GM12892 (cell line): ENCODE data around the gene PTX4.

Experiments
- DNase-seq: peaks from one replicate; pipeline ENCODE4 v3.0.0; 2011; ENCODE audit not compliant: insufficient read length
- FAIRE-seq: peaks from 2 replicates; lab custom pipeline; 2011; peaks lifted over from hg19 to GRCh38; lab: Jason Lieb, UNC
- POLR2A ChIP-seq: IDR thresholded peaks from 2 replicates; pipeline ENCODE4 v1.6.1; 2011; ENCODE audit warnings: low read depth, low read length, control low read depth
- POLR2AphosphoS5 ChIP-seq: IDR thresholded peaks from 2 replicates; pipeline ENCODE4 v1.6.1; 2011; ENCODE audit warnings: low read depth, low read length, control low read depth
- TAF1 ChIP-seq: IDR thresholded peaks from 2 replicates; pipeline ENCODE4 v1.6.1; 2011; ENCODE audit warnings: low read depth, mild to moderate bottlenecking, control low read depth, low read length, borderline replicate concordance

The PTX4 gene

DNA sequence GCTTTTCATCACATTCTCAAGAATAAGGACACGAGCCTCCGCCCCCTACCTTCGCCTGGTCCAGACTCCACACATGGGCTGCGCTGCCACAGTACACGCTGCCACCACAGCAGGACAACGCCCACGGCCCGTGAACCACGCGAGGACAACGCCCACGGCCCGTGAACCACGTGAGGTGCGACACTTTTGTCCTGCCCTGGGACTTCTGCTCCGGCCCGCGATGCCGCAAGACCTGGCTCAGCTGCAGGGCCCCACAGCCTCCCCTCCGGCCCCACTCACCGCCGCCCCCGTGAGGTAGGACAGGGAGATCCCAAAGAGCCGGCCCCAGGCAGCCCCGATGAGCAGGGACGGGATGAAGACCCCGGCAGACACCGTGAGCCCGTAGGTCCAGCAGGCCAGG lies 38.5 kb downstream of the PTX4 start:
- DNase-seq (no peak), FAIRE-seq (no peak)
- TF ChIP-seq POLR2A, result no peak
- no peak for TF ChIP-seq POLR2AphosphoS5
- no peak for TF ChIP-seq TAF1

DNA sequence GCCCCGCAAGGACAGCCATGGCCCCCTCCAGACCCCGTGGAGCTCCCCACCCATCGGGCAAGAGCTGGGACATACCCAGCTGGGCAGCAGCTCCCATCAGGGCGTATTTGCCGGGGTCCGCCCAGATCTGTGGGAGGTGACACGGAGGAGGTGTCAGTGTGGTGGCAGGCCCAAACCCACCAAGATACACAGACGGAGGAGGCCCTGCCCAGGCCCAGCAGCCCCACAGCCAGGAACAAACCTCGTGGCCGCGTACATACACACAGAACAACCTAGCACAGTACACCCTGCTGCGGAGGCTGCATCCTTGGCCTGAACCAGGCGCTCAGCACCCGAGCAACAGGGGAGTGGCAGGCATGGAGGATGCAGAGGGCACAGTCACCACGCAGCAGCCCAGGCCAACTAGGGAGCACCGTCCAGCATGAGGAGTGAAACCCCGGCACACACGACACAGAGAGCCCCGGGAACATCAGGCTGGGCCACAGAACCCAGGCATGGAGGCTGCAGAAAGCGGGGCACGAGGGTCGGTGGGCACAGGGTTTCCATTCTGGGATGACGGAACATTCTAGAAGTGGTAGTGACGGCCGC lies 39.4 kb downstream of the PTX4 start:
- DNase-seq, result no peak
- TF ChIP-seq TAF1 (no peak), POLR2A (no peak), POLR2AphosphoS5 (no peak)
- FAIRE-seq, result no peak

DNA sequence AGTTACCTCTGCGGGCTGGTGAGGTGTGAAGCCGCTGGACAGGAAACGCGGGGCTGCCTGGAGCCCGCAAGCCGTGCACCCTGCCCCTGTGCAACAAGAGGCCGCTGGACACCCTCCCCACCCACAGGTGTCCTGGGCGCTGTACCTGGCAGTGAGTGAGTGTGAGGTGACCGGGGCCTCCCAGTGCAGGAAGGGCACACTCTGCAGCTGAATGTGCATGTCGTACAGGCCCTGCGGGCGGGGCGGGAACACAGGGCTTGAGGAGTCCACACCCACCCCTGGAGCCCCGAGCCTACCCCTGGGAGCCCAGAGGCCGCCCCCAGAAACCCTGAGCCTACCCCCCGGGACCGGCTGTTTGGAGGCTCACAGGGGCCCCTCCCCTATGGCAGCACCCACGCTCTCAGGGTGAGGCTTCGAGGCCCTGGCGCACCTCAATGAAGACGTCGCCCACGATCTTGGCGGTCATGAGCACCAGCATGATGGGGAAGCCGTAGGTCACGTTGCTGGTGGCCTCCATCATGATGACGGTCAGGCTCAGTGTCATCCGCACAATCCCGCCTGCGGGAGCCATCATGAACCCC lies 40.1 kb downstream of the PTX4 start:
- no peak for TF ChIP-seq POLR2A
- TF ChIP-seq TAF1, result no peak
- no peak for TF ChIP-seq POLR2AphosphoS5
- no peak for FAIRE-seq
- no peak for DNase-seq

DNA sequence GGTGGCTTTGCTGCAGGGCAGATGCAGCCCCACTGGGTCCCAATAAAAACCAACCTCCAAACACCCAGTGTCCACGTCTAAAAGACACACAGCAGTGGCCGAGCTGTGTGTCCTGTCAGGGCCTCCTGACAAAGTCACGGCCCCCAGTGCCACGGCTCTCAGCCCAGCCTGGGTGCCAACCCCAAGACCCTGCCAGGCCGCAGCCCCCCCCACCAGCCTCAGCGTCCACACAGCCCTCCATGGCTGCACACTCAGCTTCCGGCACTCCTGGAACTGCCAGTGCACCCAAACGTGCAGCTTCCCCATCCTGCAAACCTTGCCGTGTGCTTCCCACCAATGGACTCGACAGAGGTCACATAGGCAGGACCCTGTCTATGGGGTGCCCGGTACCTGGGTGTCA lies 40.8 kb downstream of the PTX4 start:
- no peak for TF ChIP-seq POLR2A
- no peak for TF ChIP-seq POLR2AphosphoS5
- TF ChIP-seq TAF1, result no peak
- FAIRE-seq (no peak), DNase-seq (no peak)

DNA sequence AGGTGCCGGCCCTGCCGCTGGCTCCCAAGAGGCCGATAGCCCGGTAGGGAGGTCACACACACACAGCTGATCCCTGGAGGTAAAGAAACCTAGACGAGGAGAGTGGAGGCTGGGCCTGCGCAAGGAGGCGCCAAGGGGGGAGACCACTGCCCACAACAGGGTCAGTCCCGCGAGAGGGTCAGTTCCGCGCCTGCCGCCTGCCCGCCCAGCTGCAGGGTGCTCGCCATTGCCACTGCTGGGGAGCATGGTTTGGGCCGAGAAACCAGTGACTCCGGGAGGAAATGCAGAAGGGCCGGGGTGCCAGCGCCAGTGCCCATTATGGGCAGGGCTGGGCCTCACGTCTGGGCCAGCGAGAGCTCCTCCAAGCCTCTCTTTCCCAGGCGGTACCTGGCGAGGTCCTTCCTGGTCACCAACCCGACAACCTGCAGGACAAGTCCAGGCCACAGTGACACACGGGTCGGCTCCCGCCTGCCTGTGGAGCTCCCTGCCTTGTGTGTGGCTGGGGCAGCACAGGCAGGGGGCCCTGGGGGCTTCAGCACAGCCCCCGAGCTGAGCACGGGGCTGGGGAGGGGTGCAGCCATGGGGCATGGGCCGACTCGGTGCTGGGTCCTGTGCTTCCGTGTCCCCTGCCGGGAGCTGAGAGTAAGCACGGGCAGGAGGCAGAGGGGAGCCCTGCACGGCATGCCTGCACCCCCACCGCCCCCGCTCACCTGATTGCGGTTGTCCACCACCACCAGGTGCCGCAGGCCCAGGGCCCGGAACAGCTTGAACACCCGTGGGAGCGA lies 42.3 kb downstream of the PTX4 start:
- DNase-seq (no peak), FAIRE-seq (no peak)
- no peak for TF ChIP-seq POLR2AphosphoS5
- TF ChIP-seq TAF1, result no peak
- no peak for TF ChIP-seq POLR2A

- TF ChIP-seq POLR2AphosphoS5 (no peak), TAF1 (no peak), POLR2A (no peak)
- no peak for FAIRE-seq
- no peak for DNase-seq
These were observed 43.1 kb downstream of the PTX4 start for GRCh38 chr16:1445518-1446203.

GRCh38 chr16:1444730-1445517 lies 43.8 kb downstream of the PTX4 start:
- DNase-seq, result no peak
- TF ChIP-seq POLR2AphosphoS5 (no peak), TAF1 (no peak), POLR2A (no peak)
- no peak for FAIRE-seq

- DNase-seq, result no peak
- TF ChIP-seq POLR2AphosphoS5, result no peak
- no peak for TF ChIP-seq TAF1
- no peak for TF ChIP-seq POLR2A
- no peak for FAIRE-seq
These were observed 44.6 kb downstream of the PTX4 start, which contains the start of gene CCDC154 for GRCh38 chr16:1443980-1444729. TSS of gene CCDC154 (minus strand) at chr16:1444556. CDS start at chr16:1444322, 234 bp downstream.

GRCh38 chr16:1443403-1443973 lies 45.3 kb downstream of the PTX4 start:
- DNase-seq, result no peak
- FAIRE-seq, result no peak
- no peak for TF ChIP-seq TAF1
- TF ChIP-seq POLR2AphosphoS5, result no peak
- TF ChIP-seq POLR2A, result no peak

GRCh38 chr16:1442697-1443096 lies 46.0 kb downstream of the PTX4 start:
- DNase-seq (no peak), FAIRE-seq (no peak)
- TF ChIP-seq POLR2A (no peak), TAF1 (no peak), POLR2AphosphoS5 (no peak)
